MV-4-11 (cell line): Measurements from ENCODE around the gene DPF3.

Experiments
- DNase-seq: peaks from one replicate; lab custom pipeline; 2025; lab: John Stamatoyannopoulos, UW

Gene DPF3

GRCh38 chr14:72599579-72600470 is 294.1 kb downstream of the DPF3 start:
- peak; percentile 78 for DNase-seq

GRCh38 chr14:72598306-72598705 is 295.6 kb downstream of the DPF3 start:
- DNase-seq: no peak

- DNase-seq: no peak
Observed at GRCh38 chr14:72597252-72598233, 296.4 kb downstream of the DPF3 start.

- DNase-seq: no peak
Observed at GRCh38 chr14:72595152-72595862, 298.6 kb downstream of the DPF3 start.

GRCh38 chr14:72594099-72594901 is 299.6 kb downstream of the DPF3 start:
- peak; percentile 23 for DNase-seq

GRCh38 chr14:72591391-72591790 is 302.5 kb downstream of the DPF3 start:
- no peak for DNase-seq

GRCh38 chr14:72590577-72590976 is 303.3 kb downstream of the DPF3 start:
- no peak for DNase-seq

- DNase-seq: no peak
Observed at GRCh38 chr14:72589652-72590051, 304.2 kb downstream of the DPF3 start.

GRCh38 chr14:72588521-72588920 is 305.4 kb downstream of the DPF3 start:
- DNase-seq: peak; percentile 23

GRCh38 chr14:72583316-72584272 is 310.3 kb downstream of the DPF3 start:
- DNase-seq: no peak

- DNase-seq: no peak
Observed at GRCh38 chr14:72582582-72582981, 311.3 kb downstream of the DPF3 start.

GRCh38 chr14:72578514-72578913 is 315.4 kb downstream of the DPF3 start:
- DNase-seq: no peak

- DNase-seq: no peak
Observed at GRCh38 chr14:72577521-72577920, 316.4 kb downstream of the DPF3 start.

GRCh38 chr14:72576258-72576657 is 317.6 kb downstream of the DPF3 start:
- DNase-seq: no peak

- no peak for DNase-seq
Observed at GRCh38 chr14:72574715-72575114, 319.2 kb downstream of the DPF3 start.

GRCh38 chr14:72573725-72574417 is 320.0 kb downstream of the DPF3 start:
- no peak for DNase-seq
